NK-92 (cell line): ENCODE measurements around the gene PARP1.

Experiments
- DNase-seq: peaks from one replicate; lab custom pipeline; 2025; ENCODE audit not compliant: unreplicated experiment; lab: John Stamatoyannopoulos, UW

Gene PARP1

GRCh38 chr1:226407199-226407496 lies 745 bp downstream of the PARP1 start:
- no peak for DNase-seq

GRCh38 chr1:226406401-226406881 lies 1.5 kb downstream of the PARP1 start:
- no peak for DNase-seq

GRCh38 chr1:226405411-226405988 lies 2.4 kb downstream of the PARP1 start:
- DNase-seq: no peak

GRCh38 chr1:226404904-226405222 lies 3.0 kb downstream of the PARP1 start:
- DNase-seq: no peak

GRCh38 chr1:226404063-226404903 lies 3.6 kb downstream of the PARP1 start:
- DNase-seq: no peak

GRCh38 chr1:226403201-226404034 lies 4.5 kb downstream of the PARP1 start:
- DNase-seq: no peak

GRCh38 chr1:226402739-226403165 lies 5.1 kb downstream of the PARP1 start:
- no peak for DNase-seq

DNA sequence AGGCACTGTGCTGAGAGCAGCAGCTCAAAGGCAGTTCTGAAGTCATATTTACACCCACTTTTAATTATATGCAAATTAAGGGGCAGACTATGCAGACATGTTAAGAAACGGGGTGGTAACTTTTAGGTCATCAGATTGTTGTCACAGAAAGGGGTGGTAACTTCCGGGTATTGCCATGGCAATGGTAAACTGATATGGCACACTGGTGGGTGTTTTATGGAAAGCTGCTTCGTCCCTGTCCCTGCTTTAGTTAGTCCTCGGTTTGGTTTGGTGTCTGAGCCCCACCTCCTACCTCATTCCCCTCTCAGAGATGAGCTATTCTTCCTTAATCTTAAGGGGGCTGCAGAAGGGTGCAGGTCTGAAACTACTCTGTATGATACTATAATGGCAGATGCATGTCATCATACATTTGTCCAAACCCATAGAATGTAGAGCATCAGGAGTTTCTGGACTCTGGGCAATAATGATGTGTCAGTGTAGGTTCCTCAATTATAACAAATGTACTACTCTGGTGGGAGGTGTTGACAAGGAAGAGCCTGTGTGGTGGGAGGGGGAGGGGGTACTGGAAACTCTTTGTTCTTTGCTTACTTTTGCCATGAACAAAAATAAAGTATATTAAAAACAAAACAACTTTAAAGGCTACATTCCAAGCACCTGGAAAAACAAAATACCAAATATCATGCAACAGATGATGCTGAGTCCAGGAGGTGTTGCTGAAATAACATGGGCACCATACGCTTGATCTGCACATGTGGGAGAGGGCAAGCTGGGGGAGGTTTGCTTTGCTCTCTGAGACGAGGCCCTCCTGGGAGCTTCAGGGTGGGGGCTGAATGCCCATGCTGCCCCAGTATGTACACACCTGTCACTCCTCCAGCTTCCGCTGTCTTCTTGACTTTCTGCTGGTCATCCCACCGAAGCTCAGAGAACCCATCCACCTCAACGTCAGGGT lies 6.3 kb downstream of the PARP1 start:
- DNase-seq: no peak

DNA sequence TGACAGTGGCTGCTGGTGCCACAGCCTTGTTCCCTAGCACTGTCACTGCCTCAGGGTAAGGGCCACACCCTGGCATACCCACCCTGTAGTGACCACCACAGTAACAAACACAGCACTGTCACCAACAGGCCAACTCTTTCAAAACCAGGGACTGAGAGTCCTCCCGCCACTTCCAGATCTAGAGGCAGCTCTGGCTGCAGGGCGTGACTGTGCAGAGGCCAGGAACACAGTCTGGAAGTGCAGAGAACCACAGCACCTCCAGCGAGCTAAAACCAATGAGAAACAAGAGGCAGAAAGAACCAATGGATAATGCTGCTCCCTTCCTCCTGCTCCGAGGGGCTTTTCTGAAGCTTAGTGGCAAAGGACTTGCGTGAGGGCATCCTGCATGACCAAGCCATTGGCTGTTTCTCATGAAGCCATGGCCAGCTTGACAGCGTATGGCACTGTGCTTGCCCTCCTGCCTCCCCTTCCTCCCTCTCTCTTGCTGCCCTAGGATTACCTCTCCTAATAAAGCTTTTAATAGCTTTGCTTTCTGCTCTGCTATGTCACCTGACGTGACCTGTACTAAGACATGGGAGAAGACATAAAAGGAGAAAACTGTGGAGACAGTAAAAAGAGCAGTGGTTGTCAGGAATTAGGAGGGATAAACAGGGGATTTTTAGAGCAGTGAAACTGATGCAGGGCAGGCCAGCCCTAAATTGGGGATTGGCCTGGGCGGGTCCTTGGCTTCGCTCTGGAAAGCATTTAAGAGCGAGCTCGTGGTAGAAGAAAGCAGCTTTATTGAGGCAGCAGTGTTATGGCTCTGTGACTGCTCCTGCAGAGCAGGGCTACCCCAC lies 7.2 kb downstream of the PARP1 start:
- no peak for DNase-seq

- no peak for DNase-seq
Measured at GRCh38 chr1:226397955-226398636, 9.8 kb downstream of the PARP1 start.

DNA sequence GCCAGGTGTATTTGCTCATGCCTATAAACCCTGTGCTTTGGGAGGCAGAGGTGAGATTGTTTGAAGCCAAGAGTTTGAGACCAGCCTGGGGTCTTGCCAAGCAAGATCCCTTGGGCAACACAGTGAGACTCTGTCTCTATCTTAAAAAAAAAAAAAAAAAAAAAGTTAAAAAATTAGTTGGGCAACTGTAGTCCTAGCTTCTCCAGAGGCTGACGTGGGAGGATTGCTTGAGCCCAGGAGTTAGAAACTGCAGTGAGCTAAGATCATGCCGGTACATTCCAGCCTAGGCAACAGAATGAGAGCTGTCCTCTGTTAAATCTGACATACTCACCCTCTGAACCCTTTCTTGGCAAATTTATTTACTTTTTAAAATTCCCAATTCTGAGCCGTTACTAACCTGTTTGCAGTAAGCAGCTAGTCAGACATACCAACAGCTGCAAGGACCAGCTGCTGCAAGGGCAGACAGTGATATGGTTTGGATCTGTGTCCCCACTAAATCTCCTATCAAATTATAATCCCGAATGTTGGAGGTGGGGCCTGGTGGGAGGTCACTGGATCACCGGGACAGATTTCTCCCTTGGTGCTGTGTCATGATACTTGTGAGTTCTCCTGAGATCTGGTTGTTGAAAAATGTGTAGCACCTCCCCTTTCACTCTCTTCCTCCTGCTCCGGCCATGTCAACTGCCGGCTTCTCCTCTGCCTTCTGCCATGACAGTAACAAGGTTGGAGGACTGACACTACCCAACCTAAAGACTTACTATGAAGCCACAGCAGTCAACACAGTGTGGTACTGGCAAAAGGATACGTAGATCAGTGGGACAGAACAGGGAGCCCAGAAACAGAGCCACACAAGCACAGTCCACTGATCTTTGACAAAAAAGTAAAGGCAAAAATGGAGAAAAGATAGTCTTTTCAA lies 10.6 kb downstream of the PARP1 start:
- no peak for DNase-seq

GRCh38 chr1:226395753-226396152 lies 12.1 kb downstream of the PARP1 start:
- DNase-seq: no peak

- DNase-seq: no peak
Measured at GRCh38 chr1:226394462-226394861, 13.4 kb downstream of the PARP1 start.

DNA sequence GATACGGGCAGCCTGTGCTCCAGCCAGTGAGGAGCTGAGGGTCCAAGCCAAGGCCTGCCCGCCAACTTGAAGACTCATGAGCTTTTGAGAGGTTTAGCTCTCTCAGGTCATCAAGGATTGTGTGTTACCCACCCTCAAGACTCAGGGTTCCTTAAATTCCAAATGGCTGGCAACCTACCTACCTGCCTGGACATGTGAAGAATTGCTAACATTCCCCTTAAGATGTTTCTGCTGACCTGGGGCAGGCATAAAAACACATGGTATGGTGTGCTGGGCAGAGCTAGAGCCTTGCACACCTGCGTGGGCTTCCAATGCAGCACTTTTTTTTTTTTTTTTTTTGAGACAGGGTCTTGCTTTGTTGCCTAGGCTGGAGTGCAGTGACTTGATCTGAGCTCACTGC lies 17.2 kb downstream of the PARP1 start:
- DNase-seq: no peak

GRCh38 chr1:226388131-226388530 lies 19.8 kb downstream of the PARP1 start:
- DNase-seq: no peak

GRCh38 chr1:226384717-226385116 lies 23.2 kb downstream of the PARP1 start:
- no peak for DNase-seq

GRCh38 chr1:226384040-226384439 lies 23.9 kb downstream of the PARP1 start:
- DNase-seq: no peak

DNA sequence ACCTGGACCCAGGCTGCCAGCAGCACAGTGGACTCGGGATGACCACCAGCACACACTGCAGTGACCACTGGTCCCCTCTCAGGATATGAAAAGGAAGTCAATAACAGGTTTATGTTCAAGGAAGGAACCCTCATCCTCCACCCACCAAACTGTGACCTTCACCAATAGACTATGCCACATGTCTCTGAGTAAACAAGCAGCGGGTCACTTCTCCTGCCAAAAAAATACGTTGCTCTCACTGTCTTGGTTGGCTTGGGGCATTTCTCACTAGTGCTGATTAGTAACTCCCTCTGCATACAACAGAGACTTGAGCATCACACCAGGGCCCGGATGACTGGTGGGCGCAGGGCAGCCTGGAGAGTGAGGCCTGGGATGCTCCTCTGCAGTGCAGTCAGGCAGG lies 25.9 kb downstream of the PARP1 start:
- no peak for DNase-seq
